ENCODE measurements around the gene LINGO3. TPM values are rescaled to one million over a fixed set of nuclear protein-coding genes. Genes with fewer than 3 reads are reported as not detected.

The LINGO3 gene
- total RNA-seq, 1 donor = not detected

DNA sequence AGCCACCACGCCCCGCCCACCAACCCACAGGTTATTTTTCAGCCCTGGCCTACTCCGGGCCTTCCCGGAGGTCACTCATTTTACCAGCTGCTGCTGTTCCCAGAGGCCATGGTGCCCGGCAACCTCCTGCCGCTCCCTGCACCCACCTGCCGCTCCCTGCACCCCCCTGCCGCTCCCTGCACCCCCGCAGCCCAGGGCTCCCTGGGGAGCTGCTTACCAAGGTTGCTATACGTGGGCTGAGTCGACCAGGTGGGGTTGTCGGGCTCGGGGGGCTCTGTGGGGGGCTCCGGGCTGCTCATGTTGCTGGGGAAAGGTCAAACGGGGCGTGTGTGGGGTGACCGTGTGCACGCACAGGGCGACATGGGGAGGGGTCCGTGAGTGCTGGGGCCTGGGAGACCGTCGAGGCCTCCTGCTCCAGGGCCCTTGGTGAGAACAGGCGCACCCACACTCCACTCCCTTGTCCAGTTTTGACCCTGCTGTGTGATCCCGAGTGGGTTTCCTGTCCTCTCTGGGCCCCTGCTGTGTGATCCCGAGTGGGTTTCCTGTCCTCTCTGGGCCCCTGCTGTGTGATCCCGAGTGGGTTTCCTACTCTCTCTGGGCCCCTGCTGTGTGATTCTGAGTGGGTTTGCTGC, 27.2 kb downstream of the LINGO3 start:
- no peak overlapping the region for H3K4me3 ChIP-seq (ENCODE audit: low read depth, low read length)
- TF ChIP-seq, protein P1, sequence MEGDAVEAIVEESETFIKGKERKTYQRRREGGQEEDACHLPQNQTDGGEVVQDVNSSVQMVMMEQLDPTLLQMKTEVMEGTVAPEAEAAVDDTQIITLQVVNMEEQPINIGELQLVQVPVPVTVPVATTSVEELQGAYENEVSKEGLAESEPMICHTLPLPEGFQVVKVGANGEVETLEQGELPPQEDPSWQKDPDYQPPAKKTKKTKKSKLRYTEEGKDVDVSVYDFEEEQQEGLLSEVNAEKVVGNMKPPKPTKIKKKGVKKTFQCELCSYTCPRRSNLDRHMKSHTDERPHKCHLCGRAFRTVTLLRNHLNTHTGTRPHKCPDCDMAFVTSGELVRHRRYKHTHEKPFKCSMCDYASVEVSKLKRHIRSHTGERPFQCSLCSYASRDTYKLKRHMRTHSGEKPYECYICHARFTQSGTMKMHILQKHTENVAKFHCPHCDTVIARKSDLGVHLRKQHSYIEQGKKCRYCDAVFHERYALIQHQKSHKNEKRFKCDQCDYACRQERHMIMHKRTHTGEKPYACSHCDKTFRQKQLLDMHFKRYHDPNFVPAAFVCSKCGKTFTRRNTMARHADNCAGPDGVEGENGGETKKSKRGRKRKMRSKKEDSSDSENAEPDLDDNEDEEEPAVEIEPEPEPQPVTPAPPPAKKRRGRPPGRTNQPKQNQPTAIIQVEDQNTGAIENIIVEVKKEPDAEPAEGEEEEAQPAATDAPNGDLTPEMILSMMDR (IDR thresholded peaks at IDR 0.05; ENCODE audit: insufficient read depth, low read length) = no peak
- DNase-seq (ENCODE audit: low read depth) = no peak

DNA sequence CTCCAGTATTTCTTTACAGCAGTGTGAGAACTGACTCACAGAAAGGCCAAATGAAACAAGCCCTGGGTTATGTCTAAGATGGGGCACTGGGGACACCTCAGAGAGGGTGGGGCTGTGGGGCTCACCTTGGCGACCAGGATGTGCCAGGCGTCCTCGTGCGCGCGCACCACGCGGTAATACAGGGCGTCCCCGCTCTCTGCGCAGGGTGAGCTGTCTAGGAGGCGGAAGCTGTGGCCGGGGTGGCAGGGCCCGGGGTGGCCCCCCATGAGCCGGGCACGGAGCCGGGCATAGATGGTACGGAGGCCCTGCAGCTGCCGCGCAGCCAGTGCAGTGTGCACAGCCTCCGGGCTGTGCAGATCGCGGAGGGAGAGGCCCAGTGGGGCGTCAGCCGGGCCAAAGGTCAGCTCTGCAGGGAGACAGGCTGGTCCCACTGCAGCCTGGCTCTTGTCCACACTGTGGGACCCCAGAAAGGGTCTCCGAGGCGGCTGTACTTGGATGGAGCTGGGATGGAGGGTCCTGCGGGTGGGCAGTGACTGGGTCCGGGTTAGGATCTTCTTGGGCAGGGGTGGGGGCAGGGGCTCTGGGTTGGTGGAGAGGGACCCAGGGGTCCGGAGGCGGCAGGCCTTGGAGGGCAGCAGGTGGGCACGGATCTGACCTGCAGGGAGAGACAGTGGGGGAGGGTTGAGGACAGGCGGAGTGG, 29.3 kb downstream of the LINGO3 start:
- H3K4me3 ChIP-seq (ENCODE audit: low read depth, low read length) = no peak overlapping the region
- TF ChIP-seq, protein P1 (IDR thresholded peaks at IDR 0.05; ENCODE audit: insufficient read depth, low read length) = no peak
- no peak for DNase-seq (ENCODE audit: low read depth)

DNA sequence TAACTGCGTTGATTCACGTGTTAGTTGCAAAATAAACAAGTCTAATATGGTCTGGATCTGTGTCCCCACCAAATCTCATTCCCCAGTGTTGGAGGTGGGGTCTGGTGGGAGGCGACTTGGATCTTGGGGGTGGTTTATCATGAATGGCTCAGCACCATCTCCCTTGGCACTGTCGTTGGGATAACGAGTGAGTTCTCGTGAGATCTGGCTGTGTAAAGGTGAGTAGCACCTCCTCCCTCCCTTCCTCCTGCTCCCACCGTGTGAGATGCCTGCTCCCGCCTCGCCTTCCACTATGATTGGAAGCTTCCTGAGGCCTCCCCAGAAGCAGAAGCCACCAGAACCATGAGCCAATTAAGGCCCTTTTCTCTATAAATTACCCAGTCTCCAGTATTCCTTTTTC, 30.8 kb downstream of the LINGO3 start:
- no peak overlapping the region for H3K4me3 ChIP-seq (ENCODE audit: low read depth, low read length)
- no peak for DNase-seq (ENCODE audit: low read depth)
- TF ChIP-seq, protein P1 (IDR thresholded peaks at IDR 0.05; ENCODE audit: insufficient read depth, low read length) = no peak

DNA sequence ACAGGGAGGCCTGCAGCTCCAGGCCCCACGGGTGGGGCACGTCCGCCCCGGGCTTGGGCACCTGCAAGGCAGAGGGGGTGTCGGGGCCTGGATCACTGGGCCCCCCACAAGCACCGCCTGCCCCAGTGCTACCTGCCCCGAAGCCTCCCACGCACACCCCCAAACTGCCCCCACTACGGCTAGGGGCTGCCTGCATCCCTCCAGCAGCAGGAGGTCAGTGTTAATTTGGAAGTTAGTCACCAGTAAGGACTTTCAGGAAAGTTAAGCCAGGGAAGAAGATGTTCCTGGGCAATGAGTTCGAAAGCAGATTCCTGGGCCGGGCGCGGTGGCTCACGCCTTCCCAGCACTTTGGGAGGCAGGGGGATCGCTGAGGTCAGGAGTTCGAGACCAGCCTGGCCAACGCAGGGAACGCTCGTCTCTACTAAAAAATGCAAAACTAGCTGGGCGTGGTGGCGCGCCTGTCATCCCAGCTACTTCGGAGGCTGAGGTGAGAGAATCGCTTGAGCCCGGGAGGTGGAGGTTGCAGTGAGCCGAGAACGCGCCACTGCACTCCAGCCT, 31.4 kb downstream of the LINGO3 start:
- TF ChIP-seq, protein P1 (IDR thresholded peaks at IDR 0.05; ENCODE audit: insufficient read depth, low read length) = no peak
- no peak for DNase-seq (ENCODE audit: low read depth)
- H3K4me3 ChIP-seq (ENCODE audit: low read depth, low read length) = no peak overlapping the region

DNA sequence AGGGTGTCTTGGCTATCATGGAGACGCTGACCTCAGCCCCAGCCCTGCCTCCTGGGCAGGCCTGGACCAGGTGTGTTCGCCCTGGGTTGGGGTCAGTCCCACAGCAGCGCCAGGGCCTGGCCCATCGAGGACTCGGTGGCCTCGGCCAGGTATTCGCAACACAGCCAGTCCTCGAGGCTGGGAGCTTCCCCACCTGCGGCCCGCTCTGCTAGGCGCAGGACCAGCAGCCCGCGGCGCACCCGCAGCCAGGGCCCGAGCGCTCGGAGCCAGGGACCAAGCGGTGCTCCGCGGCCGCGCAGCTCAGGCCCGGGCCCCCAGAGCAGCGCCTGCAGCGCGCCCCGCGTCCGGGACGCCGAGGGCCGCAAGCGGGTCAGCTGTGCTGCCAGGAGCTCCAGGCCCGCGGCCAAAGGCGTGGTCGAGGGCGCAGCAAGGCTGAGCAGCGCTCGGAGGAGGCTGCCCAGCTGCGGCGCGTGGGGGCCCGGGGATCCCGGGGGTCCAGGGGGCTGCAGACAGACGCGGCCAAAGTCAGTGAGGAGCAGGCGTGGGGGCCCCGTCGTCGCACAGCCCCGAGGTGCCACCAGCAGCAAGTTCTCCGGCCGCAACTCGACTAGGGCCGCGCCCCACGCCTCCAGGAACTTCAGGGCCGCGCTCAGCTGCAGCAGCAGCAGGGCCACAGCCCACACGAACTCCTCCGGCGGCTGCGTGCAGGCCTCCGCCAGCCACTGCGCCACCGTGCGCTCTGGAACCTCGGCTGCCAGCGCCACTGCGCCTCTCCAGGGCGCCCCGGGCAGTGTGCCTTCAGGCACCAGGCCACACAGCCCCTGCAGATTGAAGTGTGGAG, 32.1 kb downstream of the LINGO3 start:
- no peak overlapping the region for H3K4me3 ChIP-seq (ENCODE audit: low read depth, low read length)
- DNase-seq (ENCODE audit: low read depth) = no peak
- TF ChIP-seq, protein P1 (IDR thresholded peaks at IDR 0.05; ENCODE audit: insufficient read depth, low read length) = no peak

DNA sequence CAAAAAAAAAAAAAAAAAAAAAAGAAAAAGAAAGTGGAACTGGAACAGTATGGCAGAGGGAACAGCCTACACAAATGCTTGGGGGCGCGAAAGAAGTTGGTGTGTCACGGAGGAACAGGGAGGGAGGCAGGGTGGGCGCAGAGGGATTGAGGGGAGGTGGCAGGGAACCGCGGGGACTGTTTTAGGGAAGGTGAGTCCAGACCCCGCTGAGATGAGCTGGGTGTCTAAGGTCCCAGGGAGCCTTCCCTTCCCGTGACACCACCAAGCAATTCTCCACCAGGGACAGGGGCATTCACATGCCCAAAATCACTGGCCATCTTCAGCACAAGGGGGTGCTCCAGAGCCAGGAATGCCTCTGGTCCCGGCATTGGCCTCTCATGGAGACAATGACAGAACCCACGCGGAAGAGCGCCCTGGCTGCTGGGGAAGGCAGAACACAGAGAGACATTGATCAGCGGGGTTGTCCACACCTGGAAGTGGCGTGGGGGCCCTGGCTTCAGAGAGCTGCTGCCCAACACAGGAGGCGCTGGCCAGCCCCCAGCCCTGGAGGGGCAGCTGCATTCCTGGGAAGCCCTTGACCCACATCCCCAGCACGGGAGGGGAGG, 32.9 kb downstream of the LINGO3 start:
- TF ChIP-seq, protein P1 (IDR thresholded peaks at IDR 0.05; ENCODE audit: insufficient read depth, low read length) = peak; percentile 65
- DNase-seq (ENCODE audit: low read depth) = peak; percentile 64

More for the DNA sequence above, 32.9 kb downstream of the LINGO3 start:
- H3K4me3 ChIP-seq (ENCODE audit: low read depth, low read length) = no peak overlapping the region
